ENCODE measurements around the gene PF4V1. TPM values are rescaled to one million over a fixed set of nuclear protein-coding genes. Genes with fewer than 3 reads are reported as not detected.

PF4V1 gene
- polyA plus RNA-seq, 2 of the 4 experiments (the other 2 are of a cell fraction), result not detected

- ATAC-seq (no peak), DNase-seq (ENCODE audit: low read depth in 1 of 2, low spot score in 1 of 2) (no peak), FAIRE-seq (no peak)
- Histone ChIP-seq H3K4me1 (peaks cover 14% of the 10 kb centered on the region; the same call in 2 of the 3 replicates), H3K9me3 (peaks cover 12% of the 10 kb centered on the region; the same call in 2 of the 3 replicates), H3K4me2 (no peak overlapping the region), H3K4me3 (no peak overlapping the region), H3K27ac (no peak overlapping the region)
- ChIA-PET CTCF (interaction anchor here (0.7 to 1.2 kb wide), 4 partner anchors 68 to 289 kb away, joined by 3 read pairs; no protein-coding TSS in a partner anchor), POLR2A (no interaction called here)
- 95% methylated on average over 1 of the region's 1 CpG for WGBS (ENCODE audit: missing lambda C conversion rate)
- TF ChIP-seq MAX (IDR thresholded peaks at IDR 0.05), result no peak
- TF ChIP-seq MAFK (IDR thresholded peaks at IDR 0.05; ENCODE audit: partially characterized antibody), result no peak
- TF ChIP-seq CHD4 (IDR thresholded peaks at IDR 0.05; ENCODE audit: borderline replicate concordance), result no peak
- no peak for TF ChIP-seq SMC3 (IDR thresholded peaks at IDR 0.05)
- no peak for TF ChIP-seq ZFP36 (IDR thresholded peaks at IDR 0.05; ENCODE audit: borderline replicate concordance, partially characterized antibody)
- no peak for TF ChIP-seq POLR2AphosphoS2 (conservative IDR thresholded peaks at IDR 0.05; ENCODE audit: low read length)
- TF ChIP-seq CBX2 (IDR thresholded peaks at IDR 0.05; ENCODE audit: borderline replicate concordance, low read depth), result no peak
- TF ChIP-seq E2F6 (IDR thresholded peaks at IDR 0.05; ENCODE audit: borderline replicate concordance, low read depth), result no peak
- TF ChIP-seq ZSCAN20 (CRISPR knock-in tag; IDR thresholded peaks at IDR 0.05), result no peak
- TF ChIP-seq RCOR1 (IDR thresholded peaks at IDR 0.05; ENCODE audit: low read depth, low read length), result no peak
- no peak for TF ChIP-seq CBX8 (IDR thresholded peaks at IDR 0.05)
- no peak for TF ChIP-seq PBX3 (IDR thresholded peaks at IDR 0.05)
- TF ChIP-seq KDM5A (IDR thresholded peaks at IDR 0.05), result no peak
- TF ChIP-seq EP300 (IDR thresholded peaks at IDR 0.05), result no peak
- no peak for TF ChIP-seq NR3C1 (IDR thresholded peaks at IDR 0.05)
- no peak for TF ChIP-seq TP53 (CRISPR knock-in tag; IDR thresholded peaks at IDR 0.05)
- no peak for TF ChIP-seq ZNF302 (CRISPR knock-in tag; IDR thresholded peaks at IDR 0.05)
Measured at GRCh38 chr4:73862322-73862721, 9.2 kb downstream of the PF4V1 start.

GRCh38 chr4:73864365-73864764 lies 11.3 kb downstream of the PF4V1 start:
- CTCF ChIA-PET, result interaction anchor here (0.6 to 1.7 kb wide), 11 partner anchors 13 to 298 kb away, joined by 3 to 5 read pairs (median 3); no protein-coding TSS in a partner anchor
- H3K27ac ChIP-seq, result 0 out of 6 replicates have a peak overlapping the region, but pooled peaks of 1 of the 2 experiments have one; percentile 39

More at GRCh38 chr4:73864365-73864764, 11.3 kb downstream of the PF4V1 start:
- Histone ChIP-seq H3K9me3 (peaks cover 3% of the 10 kb centered on the region; the same call in 1 of the 3 replicates), H3K4me3 (no peak overlapping the region), H3K4me2 (no peak overlapping the region), H3K4me1 (peaks cover 25% of the 10 kb centered on the region; the same call in 2 of the 3 replicates)
- FAIRE-seq, result no peak
- TF ChIP-seq JUN (IDR thresholded peaks at IDR 0.05) (no peak), SMC3 (IDR thresholded peaks at IDR 0.05) (peak; percentile 60), CTCF (IDR thresholded peaks at IDR 0.05) (peak; percentile 38), RNF2 (IDR thresholded peaks at IDR 0.05; ENCODE audit: borderline replicate concordance, low read depth) (no peak), RAD21 (conservative IDR thresholded peaks at IDR 0.05 in 1 of 2, IDR thresholded peaks at IDR 0.05 in 1 of 2) (peak; percentile 36 to 51)
- WGBS (ENCODE audit: missing lambda C conversion rate), result 91% methylated on average over 2 of the region's 2 CpGs
- POLR2A ChIA-PET, result no interaction called here
- DNase-seq (ENCODE audit: low read depth in 1 of 2, low spot score in 1 of 2), result peak in 1 of 2 experiments; percentile 23
- no peak for ATAC-seq

Data from A549 (cell line).